ENCODE data around the gene SOCS2. TPM values are rescaled to one million over a fixed set of nuclear protein-coding genes. Genes with fewer than 3 reads are reported as not detected.

The SOCS2 gene
- total and polyA plus RNA-seq, 2 of the 13 experiments (the other 11 are each of a cell fraction or from before 2014, with no cell fraction given): 0.62 to 1.5 TPM

DNA sequence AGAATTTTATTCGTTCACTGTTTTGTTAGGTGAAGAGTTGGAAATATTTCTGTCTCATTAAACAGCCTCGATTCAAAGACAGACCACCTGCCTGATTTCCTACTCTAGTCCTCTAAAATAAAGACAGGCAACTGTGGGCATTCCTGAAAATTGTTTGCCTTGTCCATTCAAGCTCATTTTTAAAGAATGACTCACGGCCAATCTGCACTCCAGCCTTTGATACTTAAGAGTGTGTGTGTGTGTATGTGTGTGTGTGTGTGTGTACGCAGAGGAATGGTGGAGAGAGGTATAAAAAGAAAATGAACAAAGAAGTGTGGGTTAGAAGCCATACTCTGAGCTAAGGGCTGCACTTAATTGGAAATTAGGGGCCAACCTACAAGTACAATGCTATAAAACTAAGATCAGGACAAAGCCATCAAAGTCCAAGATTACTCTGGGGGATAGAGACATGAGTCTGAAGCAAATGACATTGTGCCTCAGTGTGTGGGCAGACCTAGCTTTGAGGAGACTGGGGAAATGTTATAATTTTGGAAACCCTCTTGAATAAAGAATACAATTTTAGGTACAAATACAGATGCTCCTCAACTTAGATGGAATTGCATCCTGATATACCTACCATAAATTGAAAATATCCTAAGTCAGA is 45.6 kb upstream of the SOCS2 start:
- CTCF ChIA-PET (ENCODE audit: low intra/inter-chr PET ratio, low total read pairs): interaction anchor here (2.1 kb wide), 1 partner anchor 575 kb away, joined by 11 read pairs; no protein-coding TSS in a partner anchor
- FAIRE-seq (no peak), DNase-seq (ENCODE audit: low spot score) (peak; percentile 86), ATAC-seq (peak; percentile 55)
- Histone ChIP-seq H3K79me2 (ENCODE audit: insufficient read depth, low read length) (no peaks in the 10 kb centered on the region), H3K4me1 (ENCODE audit: insufficient read depth, low read length) (peaks cover 42% of the 10 kb centered on the region), H3K9me3 (ENCODE audit: low read length) (no peaks in the 10 kb centered on the region), H3K27ac (ENCODE audit: extremely low read length, insufficient read depth, low read length) (no peak overlapping the region), H3K4me2 (ENCODE audit: low read depth, low read length) (no peak overlapping the region), H3K4me3 (replicated peaks in 1 of 3; ENCODE audit: insufficient read depth in 1 of 3, low read depth in 2 of 3, low read length in 3 of 3) (no peak overlapping the region), H3K27me3 (ENCODE audit: control insufficient read depth in 1 of 2, insufficient read depth in 2 of 2, low read length in 2 of 2) (no peaks in the 10 kb centered on the region; a peak in 1 of 5 replicates), H3K9ac (ENCODE audit: insufficient read depth, low read depth, low read length) (no peak overlapping the region), H3K36me3 (replicated peaks in 1 of 2; ENCODE audit: control insufficient read depth in 1 of 2, insufficient read depth in 2 of 2, low read length in 2 of 2) (no peaks in the 10 kb centered on the region), H4K20me1 (ENCODE audit: insufficient read depth, low read length) (no peaks in the 10 kb centered on the region), H2AFZ (ENCODE audit: low read length) (no peak overlapping the region)
- intact Hi-C loops (cut with micrococcal nuclease; ENCODE audit: unreplicated experiment): no loop called here
- POLR2A ChIA-PET: interaction anchor here (0.6 to 1.3 kb wide), 3 partner anchors 37 to 419 kb away, joined by 3 to 14 read pairs (median 3); no protein-coding TSS in a partner anchor
- WGBS (ENCODE audit: low lambda C conversion rate): 3% methylated on average over 4 of the region's 4 CpGs
- in situ Hi-C loops (cut with HindIII; ENCODE audit: extremely low pct_ligation_motif_present, low pct_unique_long_range_greater_than_20kb): no loop called here
- no TSS peak for BruUV-seq (replicated peaks)
- TF ChIP-seq ZNF546 (CRISPR knock-in tag; conservative IDR thresholded peaks at IDR 0.05) (no peak), ZNF589 (CRISPR knock-in tag; conservative IDR thresholded peaks at IDR 0.05) (no peak), MED1 (CRISPR knock-in tag; IDR thresholded peaks at IDR 0.05) (0 out of 2 replicates have a peak, but pooled peaks have one; percentile 11), ARID2 (CRISPR knock-in tag; IDR thresholded peaks at IDR 0.05; ENCODE audit: borderline replicate concordance) (no peak), ZC3H4 (CRISPR knock-in tag; IDR thresholded peaks at IDR 0.05; ENCODE audit: borderline replicate concordance) (no peak), PCBP2 (optimal IDR thresholded peaks at IDR 0.05; ENCODE audit: low read depth, low read length, poor library complexity, severe bottlenecking) (no peak), ZNF101 (CRISPR knock-in tag; IDR thresholded peaks at IDR 0.05; ENCODE audit: borderline replicate concordance, low read depth) (no peak), ZNF317 (CRISPR knock-in tag; IDR thresholded peaks at IDR 0.05) (no peak), FOXA3 (CRISPR knock-in tag; IDR thresholded peaks at IDR 0.05) (peak; percentile 54), STAT5B (CRISPR knock-in tag; IDR thresholded peaks at IDR 0.05) (no peak), ASH2L (IDR thresholded peaks at IDR 0.05; ENCODE audit: insufficient read length, low read depth, low read length) (peak; percentile 37), SKI (IDR thresholded peaks at IDR 0.05; ENCODE audit: partially characterized antibody) (peak; percentile 27), NR1H2 (CRISPR knock-in tag; IDR thresholded peaks at IDR 0.05; ENCODE audit: borderline replicate concordance, low read depth) (no peak), SOX6 (IDR thresholded peaks at IDR 0.05) (no peak), SOX6 (CRISPR knock-in tag; IDR thresholded peaks at IDR 0.05) (peak; percentile 50), ZSCAN30 (CRISPR knock-in tag; IDR thresholded peaks at IDR 0.05) (no peak), MED13 (CRISPR knock-in tag; IDR thresholded peaks at IDR 0.05) (no peak), PHB2 (IDR thresholded peaks at IDR 0.05; ENCODE audit: partially characterized antibody) (no peak)
- TF ChIP-seq, protein P1, sequence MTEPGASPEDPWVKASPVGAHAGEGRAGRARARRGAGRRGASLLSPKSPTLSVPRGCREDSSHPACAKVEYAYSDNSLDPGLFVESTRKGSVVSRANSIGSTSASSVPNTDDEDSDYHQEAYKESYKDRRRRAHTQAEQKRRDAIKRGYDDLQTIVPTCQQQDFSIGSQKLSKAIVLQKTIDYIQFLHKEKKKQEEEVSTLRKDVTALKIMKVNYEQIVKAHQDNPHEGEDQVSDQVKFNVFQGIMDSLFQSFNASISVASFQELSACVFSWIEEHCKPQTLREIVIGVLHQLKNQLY (CRISPR knock-in tag; IDR thresholded peaks at IDR 0.05): no peak
- TF ChIP-seq, protein P2, sequence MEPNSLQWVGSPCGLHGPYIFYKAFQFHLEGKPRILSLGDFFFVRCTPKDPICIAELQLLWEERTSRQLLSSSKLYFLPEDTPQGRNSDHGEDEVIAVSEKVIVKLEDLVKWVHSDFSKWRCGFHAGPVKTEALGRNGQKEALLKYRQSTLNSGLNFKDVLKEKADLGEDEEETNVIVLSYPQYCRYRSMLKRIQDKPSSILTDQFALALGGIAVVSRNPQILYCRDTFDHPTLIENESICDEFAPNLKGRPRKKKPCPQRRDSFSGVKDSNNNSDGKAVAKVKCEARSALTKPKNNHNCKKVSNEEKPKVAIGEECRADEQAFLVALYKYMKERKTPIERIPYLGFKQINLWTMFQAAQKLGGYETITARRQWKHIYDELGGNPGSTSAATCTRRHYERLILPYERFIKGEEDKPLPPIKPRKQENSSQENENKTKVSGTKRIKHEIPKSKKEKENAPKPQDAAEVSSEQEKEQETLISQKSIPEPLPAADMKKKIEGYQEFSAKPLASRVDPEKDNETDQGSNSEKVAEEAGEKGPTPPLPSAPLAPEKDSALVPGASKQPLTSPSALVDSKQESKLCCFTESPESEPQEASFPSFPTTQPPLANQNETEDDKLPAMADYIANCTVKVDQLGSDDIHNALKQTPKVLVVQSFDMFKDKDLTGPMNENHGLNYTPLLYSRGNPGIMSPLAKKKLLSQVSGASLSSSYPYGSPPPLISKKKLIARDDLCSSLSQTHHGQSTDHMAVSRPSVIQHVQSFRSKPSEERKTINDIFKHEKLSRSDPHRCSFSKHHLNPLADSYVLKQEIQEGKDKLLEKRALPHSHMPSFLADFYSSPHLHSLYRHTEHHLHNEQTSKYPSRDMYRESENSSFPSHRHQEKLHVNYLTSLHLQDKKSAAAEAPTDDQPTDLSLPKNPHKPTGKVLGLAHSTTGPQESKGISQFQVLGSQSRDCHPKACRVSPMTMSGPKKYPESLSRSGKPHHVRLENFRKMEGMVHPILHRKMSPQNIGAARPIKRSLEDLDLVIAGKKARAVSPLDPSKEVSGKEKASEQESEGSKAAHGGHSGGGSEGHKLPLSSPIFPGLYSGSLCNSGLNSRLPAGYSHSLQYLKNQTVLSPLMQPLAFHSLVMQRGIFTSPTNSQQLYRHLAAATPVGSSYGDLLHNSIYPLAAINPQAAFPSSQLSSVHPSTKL (CRISPR knock-in tag; IDR thresholded peaks at IDR 0.05): peak; percentile 76
